Stomach (tissue), 4 donors: ENCODE measurements around the gene ZNF335.

Experiments used
- CTCF ChIP-seq, 7 experiments: fragments of 450-650 bp in 4 of 7; fragments of 200-600 bp in 3 of 7; sonication (generic) in 3 of 7; IDR thresholded peaks; one replicate each; pipeline ENCODE4 v1.5.1; 2016 to 2019; ENCODE audit warnings: antibody characterized with exemption in 7 of 7, control low read depth in 2 of 7, mild to moderate bottlenecking in 1 of 7
- EP300 ChIP-seq: sonication (generic); formaldehyde crosslinking; IDR thresholded peaks from one replicate; pipeline ENCODE4 v1.6.1; 2017; ENCODE audit warnings: antibody characterized with exemption
- POLR2A ChIP-seq, 4 donors: fragments of 450-650 bp; IDR thresholded peaks; one replicate each; pipeline ENCODE4 v1.6.1; 2016; ENCODE audit warnings: antibody characterized with exemption in 4 of 4, control low read depth in 2 of 4, mild to moderate bottlenecking in 1 of 4, moderate library complexity in 1 of 4

- peak in 1 of 7 experiments; percentile 12 for TF ChIP-seq CTCF (IDR thresholded peaks at IDR 0.05)
- peak in 2 of 4 donors; percentile 67 to 83 for TF ChIP-seq POLR2A (IDR thresholded peaks at IDR 0.05)
- TF ChIP-seq EP300: no peak
These were observed 37.2 kb downstream of the ZNF335 start, which contains the start of gene PCIF1 for GRCh38 chr20:45934586-45935415.
